ENCODE measurements around the gene KRTAP23-1.

KRTAP23-1 gene

GRCh38 chr21:30305136-30305535 is 43.3 kb downstream of the KRTAP23-1 start:
- no peak for DNase-seq

Measured in NCI-H1048 (cell line).